Colonic mucosa (tissue), 4 donors: Measurements from ENCODE around the gene PROKR1. TPM values are rescaled to one million over a fixed set of nuclear protein-coding genes. Genes with fewer than 3 reads are reported as not detected.

Source experiments
- DNase-seq: peaks from one replicate; pipeline ENCODE4 v3.0.0-alpha.2; 2020
- H3K27ac ChIP-seq: fragments of 200-600 bp; one replicate; pipeline ENCODE4 v1.8.0; 2021
- H3K27me3 ChIP-seq: fragments of 200-600 bp; one replicate; pipeline ENCODE4 v1.8.0; 2021
- H3K36me3 ChIP-seq: fragments of 200-600 bp; one replicate; pipeline ENCODE4 v1.8.0; 2021
- H3K4me1 ChIP-seq: fragments of 200-600 bp; one replicate; pipeline ENCODE4 v1.8.0; 2021; ENCODE audit warnings: mild to moderate bottlenecking
- H3K4me3 ChIP-seq: fragments of 200-600 bp; one replicate; pipeline ENCODE4 v1.8.0; 2021
- H3K9ac ChIP-seq, 2 donors: one replicate each; pipeline ENCODE4 v1.7.0; 2013; ENCODE audit warnings: control low read depth in 2 of 2, low read depth in 2 of 2, low read length in 2 of 2
- H3K9me3 ChIP-seq: fragments of 200-600 bp; one replicate; pipeline ENCODE4 v1.8.0; 2021
- intact Hi-C: fragments of 100-400 bp; cut with DNase I; formaldehyde crosslinking; loops from one replicate; pipeline ENCODE4 v1.14.1; 2022
- total RNA-seq, 2 donors: library from RNA; stranded (reverse); fragmentation: NEBNext Ultra II Directional in 1 of 2; extraction: Animal tissue kit (Norgen Biotek cat#: 25700) in 1 of 2; gene quantifications; one replicate each; pipeline ENCODE4 v1.2.1, GENCODE V29; 2021
- TF ChIP-seq, protein P1 (sequence below): fragments of 200-600 bp; IDR thresholded peaks from one replicate; pipeline ENCODE4 v1.8.0; 2022; ENCODE audit warnings: antibody characterized with exemption, mild to moderate bottlenecking
- donor health status: healthy.
- donor health status: DM: no; HTN: no; CAD: no.
- donor health status: DM: no; HTN: no; CAD: no.

PROKR1 gene
- total RNA-seq, 2 donors from 2014 or later = 0.07 to 0.08 TPM

DNA sequence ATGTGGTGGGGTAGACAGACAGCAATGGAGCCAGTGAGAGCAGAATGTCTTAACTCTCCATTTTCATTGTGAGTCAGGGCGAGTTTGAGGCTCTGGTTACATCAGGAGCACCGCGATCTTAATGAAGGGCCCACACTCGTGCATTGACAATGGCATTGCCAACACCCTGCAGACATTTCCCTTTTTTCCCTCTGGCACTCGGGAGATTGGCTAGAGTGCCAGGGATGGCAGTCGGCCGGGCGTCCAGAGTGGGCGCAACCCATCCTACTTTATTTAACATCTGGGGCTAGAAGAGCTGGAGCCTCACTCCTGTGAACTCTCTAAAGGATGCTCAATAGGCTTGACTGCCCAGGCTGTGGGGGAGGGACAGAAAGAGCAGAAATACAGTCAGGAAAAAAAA is 9.7 kb downstream of the PROKR1 start:
- no peak overlapping the region for H3K9ac ChIP-seq
- intact Hi-C loops = no loop called here

GRCh38 chr2:68653538-68653982 is 10.2 kb downstream of the PROKR1 start:
- DNase-seq = no peak
- TF ChIP-seq, protein P1, sequence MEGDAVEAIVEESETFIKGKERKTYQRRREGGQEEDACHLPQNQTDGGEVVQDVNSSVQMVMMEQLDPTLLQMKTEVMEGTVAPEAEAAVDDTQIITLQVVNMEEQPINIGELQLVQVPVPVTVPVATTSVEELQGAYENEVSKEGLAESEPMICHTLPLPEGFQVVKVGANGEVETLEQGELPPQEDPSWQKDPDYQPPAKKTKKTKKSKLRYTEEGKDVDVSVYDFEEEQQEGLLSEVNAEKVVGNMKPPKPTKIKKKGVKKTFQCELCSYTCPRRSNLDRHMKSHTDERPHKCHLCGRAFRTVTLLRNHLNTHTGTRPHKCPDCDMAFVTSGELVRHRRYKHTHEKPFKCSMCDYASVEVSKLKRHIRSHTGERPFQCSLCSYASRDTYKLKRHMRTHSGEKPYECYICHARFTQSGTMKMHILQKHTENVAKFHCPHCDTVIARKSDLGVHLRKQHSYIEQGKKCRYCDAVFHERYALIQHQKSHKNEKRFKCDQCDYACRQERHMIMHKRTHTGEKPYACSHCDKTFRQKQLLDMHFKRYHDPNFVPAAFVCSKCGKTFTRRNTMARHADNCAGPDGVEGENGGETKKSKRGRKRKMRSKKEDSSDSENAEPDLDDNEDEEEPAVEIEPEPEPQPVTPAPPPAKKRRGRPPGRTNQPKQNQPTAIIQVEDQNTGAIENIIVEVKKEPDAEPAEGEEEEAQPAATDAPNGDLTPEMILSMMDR = no peak

More for the DNA sequence above, 9.7 kb downstream of the PROKR1 start:
- TF ChIP-seq, protein P1 = no peak
- Histone ChIP-seq H3K9me3 (no peaks in the 10 kb centered on the region), H3K4me1 (no peaks in the 10 kb centered on the region), H3K36me3 (no peaks in the 10 kb centered on the region), H3K27me3 (no peaks in the 10 kb centered on the region), H3K27ac (no peak overlapping the region), H3K4me3 (no peak overlapping the region)
- DNase-seq = no peak

DNA sequence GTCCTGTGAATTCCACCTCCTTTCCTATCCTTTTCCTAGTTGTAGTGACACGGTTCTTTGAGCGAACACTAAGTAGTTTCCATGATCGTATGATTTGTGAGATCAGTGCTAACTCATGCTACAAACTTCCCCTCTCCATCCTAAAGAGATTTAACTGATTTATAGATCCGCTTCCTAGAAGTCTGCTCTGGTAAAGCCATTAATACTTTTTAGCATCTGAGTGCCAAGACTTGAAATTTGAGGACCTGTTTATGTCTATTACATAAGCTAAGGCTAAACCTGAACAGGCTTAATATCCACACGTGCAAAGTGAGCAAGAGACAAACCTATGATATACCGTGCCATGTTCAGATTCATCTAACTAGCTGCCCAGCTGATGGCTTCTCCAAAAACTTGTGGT is 14.9 kb downstream of the PROKR1 start:
- intact Hi-C loops = no loop called here
- Histone ChIP-seq H3K9ac (no peak overlapping the region), H3K4me3 (no peak overlapping the region), H3K27me3 (no peaks in the 10 kb centered on the region), H3K36me3 (no peaks in the 10 kb centered on the region), H3K9me3 (no peaks in the 10 kb centered on the region), H3K4me1 (no peaks in the 10 kb centered on the region), H3K27ac (no peak overlapping the region)
- TF ChIP-seq, protein P1 = no peak
- no peak for DNase-seq

More at GRCh38 chr2:68653538-68653982, 10.2 kb downstream of the PROKR1 start:
- no peak overlapping the region for H3K4me3 ChIP-seq
- intact Hi-C loops = no loop called here
- no peaks in the 10 kb centered on the region for H3K4me1 ChIP-seq
- no peaks in the 10 kb centered on the region for H3K9me3 ChIP-seq
- H3K27me3 ChIP-seq = no peaks in the 10 kb centered on the region
- H3K27ac ChIP-seq = no peak overlapping the region
- H3K9ac ChIP-seq = no peak overlapping the region
- no peaks in the 10 kb centered on the region for H3K36me3 ChIP-seq

DNA sequence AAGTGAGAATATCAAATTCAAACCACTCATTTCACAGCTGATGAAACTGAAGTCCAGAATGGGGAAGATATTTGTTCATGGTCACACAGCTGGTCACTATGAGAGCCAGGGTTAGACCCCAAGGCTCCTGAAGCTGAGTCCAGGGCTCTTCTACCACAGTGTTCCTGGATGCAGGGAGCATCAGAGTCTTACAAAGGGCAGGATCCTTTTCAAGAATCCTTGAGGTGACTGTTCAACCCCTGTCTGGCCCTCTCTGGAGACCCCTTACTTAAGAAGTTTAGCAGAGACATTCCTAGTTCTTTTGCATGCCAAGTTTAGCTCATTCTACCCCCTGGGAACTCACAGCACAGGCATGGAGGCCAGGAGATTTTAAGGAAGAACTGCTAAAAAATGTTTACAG is 15.7 kb downstream of the PROKR1 start:
- Histone ChIP-seq H3K27me3 (no peaks in the 10 kb centered on the region), H3K36me3 (no peaks in the 10 kb centered on the region), H3K4me3 (no peak overlapping the region), H3K4me1 (no peaks in the 10 kb centered on the region), H3K27ac (no peak overlapping the region), H3K9ac (no peak overlapping the region), H3K9me3 (no peaks in the 10 kb centered on the region)
- TF ChIP-seq, protein P1 = no peak
- no peak for DNase-seq
- intact Hi-C loops = no loop called here

DNA sequence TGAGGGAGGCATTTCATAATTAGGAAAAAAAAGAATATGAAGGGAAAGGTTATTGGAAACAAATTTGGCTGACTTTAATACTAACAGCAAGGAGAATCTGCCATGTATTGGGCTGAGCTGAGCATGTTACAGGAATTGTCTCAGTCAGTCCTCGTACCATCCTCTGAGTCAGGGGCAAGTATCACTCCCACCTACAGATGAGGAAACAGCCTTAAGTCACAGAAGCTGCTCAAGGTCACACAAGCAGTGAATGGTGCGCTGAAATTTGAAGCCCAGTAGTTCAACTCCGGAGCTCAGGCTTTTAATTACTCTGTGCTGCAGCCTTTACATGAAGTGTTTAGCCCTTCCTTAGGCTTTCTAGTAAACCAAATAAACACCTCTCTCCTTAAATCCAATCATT is 17.3 kb downstream of the PROKR1 start:
- TF ChIP-seq, protein P1 = no peak
- no peaks in the 10 kb centered on the region for H3K4me1 ChIP-seq
- no peak overlapping the region for H3K9ac ChIP-seq
- no peaks in the 10 kb centered on the region for H3K36me3 ChIP-seq
- H3K9me3 ChIP-seq = no peaks in the 10 kb centered on the region
- no peaks in the 10 kb centered on the region for H3K27me3 ChIP-seq
- intact Hi-C loops = no loop called here
- no peak overlapping the region for H3K27ac ChIP-seq
- H3K4me3 ChIP-seq = no peak overlapping the region
- DNase-seq = no peak
